IPS DF 19.7 (cell line): ENCODE data around the gene VPS13A.
"Not testable (repeated sequence)": the region's sequence is repeated elsewhere in the genome, so short reads cannot be mapped to it uniquely, and the experiment has no call there.

ENCODE experiments used
- DNase-seq: peaks from one replicate; pipeline ENCODE4 v3.0.0-alpha.2; 2013; ENCODE audit warnings: low read depth, low spot score

VPS13A gene

DNA sequence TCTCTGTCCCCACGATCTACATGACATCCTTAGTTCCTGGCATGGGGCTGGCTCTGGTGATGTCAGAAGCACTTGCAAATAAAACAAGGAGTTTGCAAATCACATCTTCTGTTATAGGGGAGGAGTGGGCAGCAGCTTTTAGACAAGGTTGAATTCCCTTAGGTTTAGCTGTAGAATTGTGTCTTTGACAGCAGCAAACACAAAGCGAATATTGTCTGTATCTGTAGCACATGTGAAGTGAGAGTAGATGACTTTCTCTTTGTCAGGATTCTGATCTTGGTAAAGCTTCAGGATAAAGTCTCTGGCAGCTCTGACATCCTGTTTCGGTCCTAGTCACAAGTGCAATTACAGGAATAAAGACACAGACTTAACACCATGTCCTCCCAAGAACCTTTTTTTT is 246.5 kb downstream of the VPS13A start:
- DNase-seq = no peak

DNA sequence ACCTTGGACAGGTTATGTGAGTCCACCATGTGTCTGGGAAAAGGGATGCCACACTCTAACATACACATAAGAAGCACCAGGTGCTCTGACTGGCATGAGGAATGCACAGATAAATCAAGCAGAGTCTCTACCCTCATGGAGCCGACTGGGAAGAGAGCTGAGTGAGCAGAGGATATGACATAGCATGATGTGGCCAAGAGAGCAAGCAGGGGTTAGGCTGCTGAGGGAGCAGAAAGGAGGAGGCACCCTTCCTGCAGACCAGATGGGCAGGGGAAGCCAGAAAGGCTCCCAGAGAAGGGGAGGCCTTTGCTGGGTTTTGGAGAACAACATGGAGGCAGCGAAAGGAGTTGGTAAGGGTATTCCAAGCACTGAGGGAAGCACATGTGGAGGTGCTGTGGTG is 247.7 kb downstream of the VPS13A start:
- DNase-seq = no peak

DNA sequence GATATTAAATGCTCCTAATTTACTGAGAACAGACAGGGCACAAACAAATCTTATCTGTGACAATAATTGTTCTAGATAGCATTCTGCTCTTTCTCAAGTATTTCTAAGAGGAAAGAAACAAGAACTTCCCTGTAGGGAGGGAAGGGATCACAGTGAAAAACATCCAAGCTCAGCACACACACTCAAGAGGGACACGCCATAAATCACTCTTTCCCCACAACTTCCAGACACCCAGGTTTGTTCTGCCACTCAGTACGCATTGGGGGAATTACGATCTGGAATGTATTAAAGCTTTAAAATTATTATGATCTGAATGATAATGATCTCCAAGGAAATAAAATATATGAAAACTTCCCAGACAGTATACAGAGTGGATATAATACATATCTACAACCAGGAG is 249.4 kb downstream of the VPS13A start:
- no peak for DNase-seq

DNA sequence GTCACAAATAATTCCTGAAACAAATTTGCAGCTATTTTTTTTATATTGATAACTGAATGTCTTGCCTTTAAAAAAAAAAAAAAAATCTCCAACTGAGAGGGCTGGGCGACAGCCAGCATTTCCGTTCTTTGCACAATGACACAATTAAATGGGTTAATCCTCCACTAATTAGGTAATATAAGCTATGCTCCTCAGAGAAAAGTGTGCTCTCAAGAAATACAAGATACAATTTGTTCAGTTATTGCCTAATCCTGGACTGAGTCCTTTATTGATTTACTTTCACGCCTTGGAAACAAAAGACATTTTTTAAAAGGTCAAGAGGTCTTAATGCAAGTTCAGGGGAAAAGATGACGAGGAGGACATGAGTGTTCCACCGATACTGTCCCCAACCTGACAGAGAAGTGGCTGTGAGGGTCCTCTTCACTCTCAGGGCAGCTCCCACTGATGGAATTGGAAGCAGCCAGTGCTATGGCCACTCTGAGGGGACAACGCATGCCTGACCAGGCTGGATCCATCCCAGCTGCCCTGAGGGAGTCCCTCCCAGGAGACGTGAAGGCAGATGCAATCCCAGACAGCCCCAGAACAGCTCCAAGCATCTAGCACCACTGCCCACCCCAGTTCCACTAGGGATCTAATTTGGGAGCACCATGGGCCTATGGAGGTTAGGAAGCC is 250.1 kb downstream of the VPS13A start:
- DNase-seq = no peak

DNA sequence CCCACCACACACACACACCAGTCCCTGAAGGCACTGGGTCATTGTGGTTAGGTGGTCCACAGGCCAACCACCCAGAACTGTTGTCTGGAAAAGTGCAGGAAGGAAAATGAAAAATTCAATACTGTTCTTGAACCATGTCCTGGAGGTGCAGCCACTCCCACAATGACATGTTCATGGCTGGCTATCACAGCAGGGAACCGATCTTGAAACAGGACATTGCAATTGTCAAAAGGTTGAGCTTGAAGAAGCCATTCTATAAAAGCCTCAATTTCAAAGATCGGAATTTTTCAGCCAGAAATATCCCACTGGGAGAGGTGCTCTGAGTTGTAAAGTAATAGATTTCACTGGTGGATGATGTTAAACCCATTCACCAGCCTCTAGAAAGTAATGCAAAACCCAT is 252.6 kb downstream of the VPS13A start:
- no peak for DNase-seq

DNA sequence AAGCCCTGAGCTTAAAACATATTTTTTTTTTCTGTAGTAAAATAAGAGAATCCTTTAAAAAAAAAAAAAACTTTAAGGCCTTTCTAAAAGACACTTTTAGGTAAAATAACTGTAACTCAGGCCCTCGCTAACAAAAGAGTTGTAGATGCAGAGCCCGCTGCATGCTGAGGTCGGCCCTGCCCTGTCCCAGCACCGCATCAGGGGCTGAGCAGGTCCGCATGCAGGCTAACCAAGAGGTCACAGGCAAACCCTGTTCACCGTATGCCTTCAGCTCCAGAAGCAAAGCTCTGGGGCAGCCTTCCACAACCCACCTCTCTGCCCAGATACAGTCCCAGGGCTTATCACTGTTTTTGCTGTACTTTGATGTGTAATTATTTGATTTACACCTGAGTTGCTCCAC is 254.7 kb downstream of the VPS13A start:
- no peak for DNase-seq

DNA sequence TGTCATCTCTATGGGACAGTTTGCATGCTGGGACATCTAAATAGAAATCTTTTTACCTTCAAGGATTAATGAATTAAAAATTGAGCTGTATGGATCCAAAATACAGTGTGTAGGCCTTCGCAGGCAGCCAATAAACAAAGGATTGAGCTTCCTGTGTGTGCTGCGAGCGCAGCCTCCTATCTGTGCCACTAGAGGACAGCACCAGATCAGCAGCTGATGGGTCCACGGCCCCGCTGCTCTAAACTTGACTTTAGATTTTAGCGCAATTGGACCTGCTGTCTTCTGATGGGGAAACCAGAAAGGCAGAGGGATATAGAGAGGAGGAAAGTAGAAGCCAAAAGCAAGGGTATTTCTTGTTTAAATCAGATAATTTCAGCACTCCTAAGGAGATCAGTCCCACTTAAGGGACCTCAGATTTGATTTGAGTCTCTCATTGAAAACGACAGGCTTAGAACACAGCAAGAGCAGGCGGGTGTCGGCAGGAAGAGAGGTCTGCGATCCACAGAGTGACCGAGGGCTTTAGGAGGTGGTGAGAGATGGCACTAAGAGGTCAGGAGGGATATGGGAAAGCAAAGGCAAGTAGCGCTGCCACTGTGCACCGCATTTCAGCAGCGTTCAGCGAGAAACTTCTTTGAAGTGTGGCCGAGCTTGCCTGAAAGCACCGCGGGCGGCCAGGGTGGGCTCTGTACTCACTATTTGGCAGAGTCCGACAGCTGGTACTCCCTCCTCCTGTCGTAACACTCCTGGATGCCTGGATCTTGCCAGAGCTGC is 256.5 kb downstream of the VPS13A start:
- DNase-seq = peak; percentile 57

DNA sequence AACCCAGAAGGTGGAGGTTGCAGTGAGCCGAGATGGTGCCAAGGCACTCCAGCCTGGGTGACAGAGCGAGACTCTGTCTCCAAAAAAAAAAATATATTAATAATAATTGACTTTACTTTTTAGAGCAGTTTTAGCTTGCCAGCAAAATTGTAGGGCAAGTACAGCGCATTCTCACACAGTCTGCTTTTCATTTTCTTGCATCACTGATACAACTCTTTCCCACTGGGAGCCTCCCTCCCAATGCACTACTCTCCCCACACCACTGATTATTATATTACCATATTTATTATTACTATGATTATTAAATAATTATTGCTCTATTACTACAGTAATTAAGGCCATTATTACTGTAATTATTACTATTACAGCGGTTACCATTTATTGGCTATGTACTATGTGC is 257.9 kb downstream of the VPS13A start:
- DNase-seq = no peak

DNA sequence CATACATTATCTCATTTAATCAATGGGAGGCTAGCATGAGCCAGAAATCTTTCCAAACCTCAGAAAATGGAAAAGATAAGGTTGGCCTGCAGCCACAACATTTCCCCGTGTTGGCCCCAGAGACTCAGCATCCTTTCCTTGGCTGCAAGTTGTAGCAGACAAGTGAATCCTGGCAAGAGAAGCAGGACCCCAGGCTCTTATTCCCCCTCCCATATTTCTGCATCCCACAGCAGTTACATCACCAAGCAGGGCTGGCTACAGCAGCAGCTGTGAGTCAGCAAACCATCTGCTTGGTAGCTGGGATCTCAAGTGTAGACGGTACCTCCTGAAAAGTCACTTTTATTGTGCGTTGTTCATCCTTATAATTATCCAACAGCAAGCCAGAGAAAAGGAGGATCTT is 258.4 kb downstream of the VPS13A start:
- no peak for DNase-seq

DNA sequence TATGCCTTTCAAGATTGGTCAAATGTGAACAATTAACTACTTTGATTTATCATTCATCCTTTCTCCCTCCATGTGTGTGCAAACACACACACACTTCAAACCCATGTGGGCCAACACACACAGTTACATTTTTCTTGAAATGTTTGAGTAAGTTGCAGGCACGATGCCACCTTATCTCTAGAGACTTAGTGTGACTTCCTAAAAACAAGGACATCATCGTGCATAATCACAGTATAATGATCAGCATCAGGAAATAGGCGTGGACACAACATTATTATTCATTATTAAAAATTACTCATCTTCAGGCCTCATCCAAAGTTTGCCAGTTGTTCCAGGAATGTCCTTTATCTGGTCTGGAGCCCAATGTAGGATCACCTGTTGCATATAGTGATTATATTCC is 261.3 kb downstream of the VPS13A start:
- DNase-seq = no peak

DNA sequence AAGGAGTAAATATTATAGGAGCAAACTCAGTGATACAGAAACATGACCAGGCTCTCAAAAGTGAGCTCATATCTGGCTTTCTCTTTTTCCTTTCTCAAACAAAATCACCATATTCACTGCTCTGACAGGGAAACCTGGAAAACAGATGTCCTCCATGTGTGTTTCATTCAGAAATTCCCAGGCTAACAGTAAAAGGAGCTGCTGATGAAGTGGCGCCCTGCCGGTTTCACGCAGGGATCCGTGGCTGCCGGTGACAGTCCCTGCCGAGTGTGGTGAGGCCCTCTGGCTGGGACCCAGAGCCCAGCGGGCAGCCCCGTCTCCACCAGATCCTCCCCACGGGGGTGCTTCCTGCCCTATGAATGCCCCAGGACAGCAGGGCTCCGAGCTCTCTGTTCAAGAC is 262.7 kb downstream of the VPS13A start:
- no peak for DNase-seq

DNA sequence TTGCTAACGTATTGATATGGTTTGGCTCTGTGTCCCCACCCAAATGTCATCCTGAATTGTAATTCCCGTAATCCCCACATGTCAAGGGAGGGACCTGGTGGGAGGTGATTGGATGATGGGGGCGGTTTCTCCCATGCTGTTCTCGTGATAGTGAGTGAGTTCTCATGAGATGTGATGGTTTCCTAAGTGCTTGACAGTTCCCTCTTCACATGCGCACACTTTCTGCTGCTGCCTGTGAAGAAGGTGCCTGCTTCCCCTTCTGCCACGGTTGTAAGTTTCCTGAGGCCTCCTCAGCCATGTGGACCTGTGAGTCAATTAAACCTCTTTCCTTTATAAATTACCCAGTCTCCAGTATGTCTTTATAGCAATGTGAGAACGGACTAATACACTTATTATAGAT is 263.8 kb downstream of the VPS13A start:
- DNase-seq = not testable (repeated sequence)

DNA sequence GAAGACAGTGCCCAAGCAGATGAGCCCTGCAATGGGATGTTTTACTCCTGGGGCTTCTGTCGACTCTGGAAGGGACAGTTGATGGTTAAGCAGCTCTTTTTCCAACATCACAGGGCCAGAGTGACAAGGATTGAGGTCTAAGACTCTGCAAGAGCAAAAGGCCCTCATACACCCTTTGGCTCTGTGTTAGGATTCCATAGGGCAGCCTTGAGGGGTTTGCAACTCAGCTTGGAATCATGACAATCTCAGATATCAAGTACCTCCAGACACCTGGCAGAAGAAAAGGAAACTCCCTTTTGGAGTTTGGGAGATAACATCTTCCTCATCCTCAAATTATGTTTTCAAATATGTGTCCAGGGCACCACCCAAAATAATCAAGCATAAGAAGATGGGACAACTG is 265.1 kb downstream of the VPS13A start:
- no peak for DNase-seq

DNA sequence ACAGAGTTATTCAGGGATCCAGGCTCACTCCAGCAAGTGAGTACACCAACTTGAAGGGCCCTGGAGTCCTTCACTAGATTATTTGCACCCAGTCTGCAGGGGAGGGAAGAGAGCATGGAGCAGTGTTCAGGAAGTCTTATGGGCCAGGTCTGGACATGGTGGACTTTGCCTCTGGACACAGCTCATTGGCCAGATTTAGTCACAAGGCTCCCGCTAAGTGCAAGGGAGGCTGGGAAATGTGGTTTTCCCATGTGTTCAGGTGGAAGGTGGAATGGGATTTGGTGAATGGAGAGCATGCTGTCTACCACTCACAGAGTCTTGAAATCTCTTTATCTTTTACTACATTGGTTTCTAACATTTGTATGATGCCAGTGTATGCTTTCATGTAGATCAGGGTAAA is 270.3 kb downstream of the VPS13A start:
- DNase-seq = no peak

DNA sequence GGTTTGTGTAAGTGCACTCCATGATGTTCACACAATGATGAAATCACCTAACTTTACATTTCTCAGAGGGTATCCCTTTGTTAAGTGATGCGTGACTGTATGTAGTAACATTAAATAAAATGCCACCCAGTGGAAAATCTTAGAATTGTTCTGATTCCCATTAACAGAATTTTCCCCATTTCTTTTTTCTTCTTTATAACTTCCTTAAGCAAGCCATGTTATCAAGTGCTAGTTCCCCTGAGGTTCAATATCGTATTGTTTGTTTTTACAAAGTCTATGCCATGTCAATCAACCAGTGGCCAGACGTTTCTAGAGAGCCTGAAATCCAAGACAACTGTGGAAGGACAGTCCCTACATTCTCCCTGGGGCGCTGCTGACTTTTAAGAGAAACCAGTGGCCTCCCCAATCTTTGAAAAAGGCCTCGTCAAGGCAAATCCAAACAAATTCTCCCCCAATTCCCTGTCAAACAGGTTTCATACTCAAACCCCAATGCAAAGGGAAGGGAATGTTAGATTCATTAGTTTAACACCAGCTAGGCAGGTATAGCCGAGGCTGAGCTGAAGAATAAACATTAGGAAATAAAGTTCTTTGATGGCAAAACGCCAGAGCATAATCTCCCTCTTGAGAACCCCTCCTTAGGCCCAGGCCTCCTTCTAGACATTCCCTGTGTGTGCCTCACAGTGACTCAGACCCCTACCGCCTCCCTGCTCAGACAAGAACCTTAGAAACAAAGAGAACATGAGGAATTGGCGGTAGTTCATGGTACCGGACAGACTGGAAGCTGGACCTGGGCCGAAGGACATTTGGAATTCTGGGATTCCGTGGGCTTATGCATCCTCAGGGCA is 272.1 kb downstream of the VPS13A start:
- DNase-seq = no peak

DNA sequence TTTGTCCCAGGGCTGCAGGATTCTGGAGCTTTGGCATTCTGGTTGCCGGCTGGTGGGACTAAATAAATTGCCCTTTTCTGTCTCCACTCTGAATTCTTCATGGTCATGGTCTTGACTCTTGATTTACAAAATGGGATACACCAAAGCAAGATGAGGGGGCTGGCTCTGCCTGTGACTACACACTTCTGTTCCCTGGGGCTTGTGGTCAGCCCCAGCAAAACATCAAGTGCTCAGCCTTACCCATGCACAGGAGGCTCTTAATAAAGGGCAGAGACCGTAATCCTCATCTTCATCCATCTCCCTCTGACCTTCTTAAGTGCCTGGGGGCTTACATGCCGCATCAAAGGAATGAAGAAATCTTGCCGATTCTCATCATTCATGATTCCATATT is 272.7 kb downstream of the VPS13A start:
- DNase-seq = no peak

DNA sequence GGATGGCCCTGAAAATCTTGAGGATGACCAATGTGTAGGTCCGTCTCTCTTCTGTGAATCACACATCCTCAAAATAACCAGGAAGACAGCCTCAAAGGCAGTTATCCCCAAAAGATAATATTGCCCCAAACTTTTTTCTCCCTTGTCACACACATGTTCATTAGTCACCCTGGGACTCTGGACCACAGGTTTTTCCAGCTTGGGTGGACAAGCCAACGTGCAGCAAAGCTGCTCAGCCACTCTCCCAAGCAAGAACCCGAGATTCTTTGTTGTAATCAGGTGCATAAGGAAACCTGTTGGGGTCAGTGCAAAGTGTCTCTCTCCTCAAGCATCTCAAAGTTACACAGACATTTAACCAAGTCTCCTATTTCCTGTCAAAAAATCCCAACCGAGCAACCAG is 274.2 kb downstream of the VPS13A start:
- DNase-seq = no peak

DNA sequence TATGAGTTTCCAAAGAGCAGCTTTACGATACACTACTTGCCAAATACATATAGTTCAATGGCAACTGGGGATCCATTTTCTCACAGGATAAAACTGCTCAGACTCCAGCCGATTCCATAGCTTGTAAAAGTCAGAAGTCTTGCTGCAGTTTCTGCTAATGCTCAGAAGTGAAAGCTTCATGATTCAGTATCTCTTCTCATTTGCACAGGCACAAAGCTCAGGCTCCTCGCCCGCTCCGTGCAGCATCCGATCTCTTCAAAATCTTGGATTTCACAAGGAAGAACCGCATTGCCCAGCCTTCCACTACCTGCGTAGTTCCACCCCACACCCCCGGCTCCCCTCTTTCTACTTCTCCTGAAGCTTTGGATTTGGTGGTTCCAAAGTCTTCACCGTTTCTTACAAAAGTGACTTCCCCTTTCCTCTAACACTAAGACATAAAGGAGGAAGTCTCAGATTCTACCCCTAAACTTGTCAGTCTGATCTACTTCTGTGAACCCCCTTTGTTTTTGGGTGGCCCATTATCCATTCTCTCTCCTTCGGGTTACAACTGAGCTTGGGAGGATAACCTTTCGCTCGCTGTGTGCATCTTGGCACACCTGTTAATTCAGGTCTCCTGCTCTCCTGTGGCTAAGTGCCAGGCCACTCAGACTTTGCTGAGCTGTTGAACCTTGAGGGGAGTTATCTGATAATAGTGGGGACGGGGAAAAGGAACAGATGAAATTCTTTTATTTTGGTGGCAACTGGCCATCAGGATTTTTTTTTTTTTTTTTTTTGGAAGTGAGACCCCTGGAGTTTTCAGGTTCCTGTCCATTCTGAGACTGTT is 276.7 kb downstream of the VPS13A start:
- no peak for DNase-seq

DNA sequence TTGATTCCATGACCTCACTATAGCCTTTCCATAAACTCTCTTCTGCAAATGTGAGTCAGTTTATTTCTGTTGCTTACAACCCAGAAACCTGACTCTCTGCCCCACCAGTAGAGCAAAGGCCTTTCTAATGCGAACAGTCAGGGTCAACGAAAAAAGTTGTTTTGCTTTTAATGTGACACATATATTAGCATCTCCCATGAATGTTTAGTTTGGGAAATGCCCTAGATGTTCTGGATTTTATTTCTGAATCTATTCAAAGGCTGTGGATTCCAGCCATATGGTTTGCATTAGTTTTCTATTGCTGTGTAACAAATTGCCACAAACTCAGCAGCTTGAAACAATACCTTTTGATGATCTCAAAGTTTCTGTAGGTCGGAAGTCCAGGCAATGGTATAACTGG is 277.3 kb downstream of the VPS13A start:
- no peak for DNase-seq

DNA sequence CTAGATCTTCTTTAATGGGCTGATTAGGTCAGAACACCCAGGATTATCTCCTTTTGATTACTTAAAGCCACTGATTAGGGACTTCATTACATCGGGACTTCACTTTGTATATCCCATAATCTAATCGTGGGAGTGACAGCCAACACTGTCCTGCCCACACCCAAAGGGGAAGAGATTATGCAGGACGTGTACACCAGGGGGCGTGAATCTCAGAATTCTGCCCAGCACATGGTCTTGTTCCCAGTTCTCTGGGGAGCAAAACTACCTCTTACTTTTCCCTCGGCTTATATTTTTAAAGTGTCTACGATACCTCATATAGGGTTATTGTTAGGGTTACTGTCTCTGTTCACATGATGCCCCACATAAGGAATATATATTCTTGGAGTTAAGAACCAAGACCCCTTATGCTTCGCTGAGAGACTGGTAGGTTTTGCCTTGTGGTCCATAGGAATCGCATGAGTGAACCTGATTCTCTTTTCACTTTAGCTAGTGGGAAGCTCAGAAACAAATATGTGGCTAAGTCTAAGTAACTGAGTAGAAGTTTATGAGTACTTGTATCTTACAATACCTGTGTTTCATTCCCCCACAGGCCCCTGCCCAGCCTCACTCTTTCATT is 278.1 kb downstream of the VPS13A start:
- DNase-seq = no peak

DNA sequence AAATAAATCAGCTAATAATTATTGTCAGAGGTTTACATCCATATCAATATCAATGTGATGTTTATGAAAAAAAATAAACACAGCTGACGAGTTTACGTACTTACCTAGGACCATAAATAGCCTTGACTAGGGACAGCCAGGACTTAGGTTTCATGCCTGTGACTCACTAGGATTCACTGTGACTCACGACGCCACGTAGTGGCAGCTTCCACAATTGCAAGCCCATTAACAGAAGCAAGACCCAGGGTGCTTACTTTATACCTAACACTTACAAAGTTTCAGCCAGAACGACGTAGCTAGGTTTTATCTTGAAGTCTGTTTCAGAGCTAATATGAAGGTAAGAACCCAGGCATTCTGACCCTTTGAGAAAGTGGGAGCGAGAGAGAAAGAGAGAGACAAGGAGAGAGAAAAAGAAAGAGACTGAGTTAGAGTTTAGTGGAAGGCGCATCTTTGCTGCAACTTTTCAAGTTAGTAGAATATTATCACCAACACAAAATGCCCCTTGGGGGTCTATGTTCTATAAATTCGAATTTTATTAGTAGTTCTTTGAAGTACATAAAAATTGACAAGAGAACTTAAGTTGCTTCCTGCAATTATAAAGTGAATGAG is 279.6 kb downstream of the VPS13A start:
- peak; percentile 57 for DNase-seq
